ENCODE results near the gene SSBP2.

SSBP2 gene

GRCh38 chr5:81751009-81751835, at the start of gene SSBP2:
Gene SSBP2, minus strand, starts transcription at chr5:81751097. Its CDS starts 55 bp downstream, at chr5:81751042.
- Mint-ChIP-seq H3K9me3 (no peaks in the 10 kb centered on the region), H3K27me3 (peaks cover 8% of the 10 kb centered on the region), H3K4me3 (peak within 1 kb of the TSS; percentile 91 to 93), H3K4me1 (peaks cover 22% of the 10 kb centered on the region), H3K27ac (peak within 1 kb of the TSS; percentile 90 to 93)
- peak; percentile 97 to 98 for DNase-seq
- peak; percentile 90 for ATAC-seq

GRCh38 chr5:81795666-81796065, 44.8 kb upstream of the SSBP2 start:
- DNase-seq, result no peak
- Mint-ChIP-seq H3K4me1 (peaks cover 5% of the 10 kb centered on the region), H3K4me3 (no peak overlapping the region), H3K27ac (no peak overlapping the region), H3K27me3 (no peaks in the 10 kb centered on the region), H3K9me3 (no peaks in the 10 kb centered on the region)
- ATAC-seq, result no peak

GRCh38 chr5:81794226-81794625, 43.3 kb upstream of the SSBP2 start:
- DNase-seq (no peak), ATAC-seq (no peak)
- no peaks in the 10 kb centered on the region for H3K9me3 Mint-ChIP-seq
- no peak overlapping the region for H3K4me3 Mint-ChIP-seq
- peaks cover 5% of the 10 kb centered on the region for H3K4me1 Mint-ChIP-seq
- no peak overlapping the region for H3K27ac Mint-ChIP-seq
- H3K27me3 Mint-ChIP-seq, result no peaks in the 10 kb centered on the region

- H3K9me3 Mint-ChIP-seq, result no peaks in the 10 kb centered on the region
- peaks cover 9% of the 10 kb centered on the region for H3K4me1 Mint-ChIP-seq
- H3K27ac Mint-ChIP-seq, result no peak overlapping the region
- DNase-seq (no peak), ATAC-seq (no peak)
- no peak overlapping the region for H3K4me3 Mint-ChIP-seq
- no peaks in the 10 kb centered on the region for H3K27me3 Mint-ChIP-seq
Observed at GRCh38 chr5:81790336-81790735, 39.4 kb upstream of the SSBP2 start.

- H3K27me3 Mint-ChIP-seq, result no peaks in the 10 kb centered on the region
- peaks cover 9% of the 10 kb centered on the region for H3K4me1 Mint-ChIP-seq
- H3K9me3 Mint-ChIP-seq, result no peaks in the 10 kb centered on the region
- ATAC-seq (no peak), DNase-seq (no peak)
- H3K4me3 Mint-ChIP-seq, result no peak overlapping the region
- H3K27ac Mint-ChIP-seq, result peak overlapping the region in 1 of 2 donors; percentile 54
Observed at GRCh38 chr5:81789033-81789432, 38.1 kb upstream of the SSBP2 start.

GRCh38 chr5:81788329-81788728, 37.4 kb upstream of the SSBP2 start:
- DNase-seq (no peak), ATAC-seq (no peak)
- H3K4me1 Mint-ChIP-seq, result peaks cover 9% of the 10 kb centered on the region
- H3K27ac Mint-ChIP-seq, result peak overlapping the region in 1 of 2 donors; percentile 50
- no peaks in the 10 kb centered on the region for H3K9me3 Mint-ChIP-seq
- H3K4me3 Mint-ChIP-seq, result no peak overlapping the region
- H3K27me3 Mint-ChIP-seq, result no peaks in the 10 kb centered on the region

GRCh38 chr5:81787474-81788242, 36.8 kb upstream of the SSBP2 start:
- no peaks in the 10 kb centered on the region for H3K27me3 Mint-ChIP-seq
- H3K27ac Mint-ChIP-seq, result peak overlapping the region in 1 of 2 donors; percentile 50
- no peak for DNase-seq
- H3K9me3 Mint-ChIP-seq, result no peaks in the 10 kb centered on the region
- H3K4me1 Mint-ChIP-seq, result peaks cover 9% of the 10 kb centered on the region
- no peak for ATAC-seq
- H3K4me3 Mint-ChIP-seq, result no peak overlapping the region

GRCh38 chr5:81786991-81787390, 36.1 kb upstream of the SSBP2 start:
- Mint-ChIP-seq H3K4me1 (peaks cover 9% of the 10 kb centered on the region), H3K9me3 (no peaks in the 10 kb centered on the region), H3K27me3 (no peaks in the 10 kb centered on the region), H3K27ac (no peak overlapping the region), H3K4me3 (no peak overlapping the region)
- DNase-seq, result no peak
- no peak for ATAC-seq

GRCh38 chr5:81786496-81786895, 35.6 kb upstream of the SSBP2 start:
- Mint-ChIP-seq H3K4me1 (peaks cover 9% of the 10 kb centered on the region), H3K9me3 (no peaks in the 10 kb centered on the region), H3K4me3 (no peak overlapping the region), H3K27me3 (no peaks in the 10 kb centered on the region), H3K27ac (no peak overlapping the region)
- DNase-seq, result no peak
- no peak for ATAC-seq

GRCh38 chr5:81785322-81785721, 34.4 kb upstream of the SSBP2 start:
- ATAC-seq (no peak), DNase-seq (no peak)
- H3K4me3 Mint-ChIP-seq, result no peak overlapping the region
- H3K27ac Mint-ChIP-seq, result no peak overlapping the region
- peaks cover 9% of the 10 kb centered on the region for H3K4me1 Mint-ChIP-seq
- no peaks in the 10 kb centered on the region for H3K27me3 Mint-ChIP-seq
- H3K9me3 Mint-ChIP-seq, result no peaks in the 10 kb centered on the region

- DNase-seq (no peak), ATAC-seq (no peak)
- Mint-ChIP-seq H3K9me3 (no peaks in the 10 kb centered on the region), H3K27me3 (no peaks in the 10 kb centered on the region), H3K4me3 (no peak overlapping the region), H3K4me1 (peaks cover 23% of the 10 kb centered on the region), H3K27ac (no peak overlapping the region)
Observed at GRCh38 chr5:81783401-81783800, 32.5 kb upstream of the SSBP2 start.

GRCh38 chr5:81782811-81783210, 31.9 kb upstream of the SSBP2 start:
- H3K9me3 Mint-ChIP-seq, result no peaks in the 10 kb centered on the region
- DNase-seq (no peak), ATAC-seq (peak; percentile 53)
- H3K27ac Mint-ChIP-seq, result no peak overlapping the region
- no peaks in the 10 kb centered on the region for H3K27me3 Mint-ChIP-seq
- H3K4me1 Mint-ChIP-seq, result peaks cover 21% of the 10 kb centered on the region
- H3K4me3 Mint-ChIP-seq, result no peak overlapping the region

GRCh38 chr5:81779916-81780266, 29.0 kb upstream of the SSBP2 start:
- peak overlapping the region; percentile 35 to 63 for H3K4me3 Mint-ChIP-seq
- peak in 1 of 2 donors; percentile 13 for DNase-seq
- peak; percentile 41 for ATAC-seq
- H3K27ac Mint-ChIP-seq, result peak overlapping the region; percentile 82 to 85
- no peaks in the 10 kb centered on the region for H3K27me3 Mint-ChIP-seq
- H3K9me3 Mint-ChIP-seq, result no peaks in the 10 kb centered on the region
- peaks cover 20% of the 10 kb centered on the region for H3K4me1 Mint-ChIP-seq

- Mint-ChIP-seq H3K27me3 (no peaks in the 10 kb centered on the region), H3K4me1 (peaks cover 20% of the 10 kb centered on the region), H3K4me3 (peak overlapping the region; percentile 35 to 63), H3K27ac (peak overlapping the region; percentile 82 to 85), H3K9me3 (no peaks in the 10 kb centered on the region)
- ATAC-seq (peak; percentile 78), DNase-seq (peak; percentile 23 to 25)
Observed at GRCh38 chr5:81779125-81779915, 28.4 kb upstream of the SSBP2 start.

- no peaks in the 10 kb centered on the region for H3K27me3 Mint-ChIP-seq
- no peak for ATAC-seq
- peak overlapping the region; percentile 35 to 63 for H3K4me3 Mint-ChIP-seq
- H3K9me3 Mint-ChIP-seq, result no peaks in the 10 kb centered on the region
- peaks cover 20% of the 10 kb centered on the region for H3K4me1 Mint-ChIP-seq
- DNase-seq, result no peak
- peak overlapping the region; percentile 16 to 85 for H3K27ac Mint-ChIP-seq
Observed at GRCh38 chr5:81778642-81779041, 27.7 kb upstream of the SSBP2 start.
